Liver (tissue), 9 donors: ENCODE data around the gene CCDC85A. TPM values are rescaled to one million over a fixed set of nuclear protein-coding genes. Genes with fewer than 3 reads are reported as not detected.

Experiments used
- DNase-seq: peaks from one replicate; pipeline ENCODE4 v3.0.0-alpha.2; 2017; ENCODE audit warnings: low spot score
- H3K27ac ChIP-seq, 2 donors: one replicate each; pipeline ENCODE4 v1.7.0; 2013; ENCODE audit warnings: inconsistent platforms in 2 of 2, low read length in 2 of 2, control low read depth in 1 of 2, low read depth in 1 of 2, mild to moderate bottlenecking in 1 of 2
- H3K27me3 ChIP-seq, 4 donors: one replicate each; pipeline versions ENCODE4 v1.6.1 to v1.7.0; 2013; ENCODE audit warnings: low read length in 3 of 4, inconsistent platforms in 1 of 4, mild to moderate bottlenecking in 1 of 4, moderate library complexity in 1 of 4; ENCODE audit not compliant: control insufficient read depth in 4 of 4, insufficient read depth in 4 of 4
- H3K36me3 ChIP-seq, 4 donors: one replicate each; pipeline versions ENCODE4 v1.6.1 to v1.7.0; 2013; ENCODE audit warnings: low read length in 3 of 4, mild to moderate bottlenecking in 3 of 4, low read depth in 1 of 4, moderate library complexity in 1 of 4; ENCODE audit not compliant: control insufficient read depth in 4 of 4, insufficient read depth in 3 of 4
- H3K4me1 ChIP-seq, 4 donors: one replicate each; pipeline versions ENCODE4 v1.6.1 to v1.7.0; 2013; ENCODE audit warnings: low read length in 3 of 4, mild to moderate bottlenecking in 3 of 4, moderate library complexity in 1 of 4; ENCODE audit not compliant: control insufficient read depth in 4 of 4, insufficient read depth in 4 of 4
- H3K4me3 ChIP-seq, 3 donors: one replicate each; pipeline versions ENCODE4 v1.6.1 to v1.7.0; 2013; ENCODE audit warnings: low read length in 3 of 3, control low read depth in 1 of 3, low read depth in 1 of 3, mild to moderate bottlenecking in 1 of 3
- H3K9ac ChIP-seq, 2 donors: one replicate each; pipeline ENCODE4 v1.7.0; 2013; ENCODE audit warnings: low read length in 2 of 2, mild to moderate bottlenecking in 2 of 2, moderate library complexity in 2 of 2, control low read depth in 1 of 2, low read depth in 1 of 2
- H3K9me3 ChIP-seq, 4 donors: one replicate each; pipeline versions ENCODE4 v1.6.1 to v1.7.0; 2013; ENCODE audit warnings: low read length in 3 of 4; ENCODE audit not compliant: control insufficient read depth in 4 of 4
- EGR1 ChIP-seq, 2 donors: IDR thresholded peaks; 2 replicates each; pipeline ENCODE4 v1.6.1; 2016 to 2018; ENCODE audit warnings: antibody characterized with exemption in 2 of 2, low read depth in 2 of 2
- FOXA1 ChIP-seq: IDR thresholded peaks from 2 replicates; pipeline ENCODE4 v1.6.1; 2016; ENCODE audit warnings: antibody characterized with exemption
- FOXA2 ChIP-seq: IDR thresholded peaks from 2 replicates; pipeline ENCODE4 v1.6.1; 2016; ENCODE audit warnings: antibody characterized with exemption
- GABPA ChIP-seq, 2 donors: IDR thresholded peaks in 1 of 2; conservative IDR thresholded peaks in 1 of 2; 2 replicates each; pipeline ENCODE4 v1.6.1; 2016; ENCODE audit warnings: antibody characterized with exemption in 2 of 2, mild to moderate bottlenecking in 1 of 2, moderate library complexity in 1 of 2
- HNF4A ChIP-seq, 2 donors: conservative IDR thresholded peaks; 2 replicates each; pipeline ENCODE4 v1.6.1; 2016; ENCODE audit warnings: antibody characterized with exemption in 2 of 2, mild to moderate bottlenecking in 2 of 2
- HNF4G ChIP-seq: IDR thresholded peaks from 2 replicates; pipeline ENCODE4 v1.6.1; 2016; ENCODE audit warnings: antibody characterized with exemption
- JUND ChIP-seq, 2 donors: IDR thresholded peaks; 2 replicates each; pipeline ENCODE4 v1.6.1; 2016; ENCODE audit warnings: antibody characterized with exemption in 2 of 2
- NR2F2 ChIP-seq: IDR thresholded peaks from 2 replicates; pipeline ENCODE4 v1.6.1; 2016; ENCODE audit warnings: antibody characterized with exemption
- RAD21 ChIP-seq, 2 donors: IDR thresholded peaks; 2 replicates each; pipeline ENCODE4 v1.6.1; 2016; ENCODE audit warnings: antibody characterized with exemption in 2 of 2, mild to moderate bottlenecking in 2 of 2
- RXRA ChIP-seq, 2 donors: IDR thresholded peaks; 2 replicates each; pipeline ENCODE4 v1.6.1; 2017 to 2018; ENCODE audit warnings: antibody characterized with exemption in 2 of 2, mild to moderate bottlenecking in 1 of 2
- SP1 ChIP-seq: IDR thresholded peaks from 2 replicates; pipeline ENCODE4 v1.6.1; 2018; ENCODE audit warnings: antibody characterized with exemption, mild to moderate bottlenecking
- TAF1 ChIP-seq: conservative IDR thresholded peaks from 2 replicates; pipeline ENCODE4 v1.6.1; 2016; ENCODE audit warnings: antibody characterized with exemption, mild to moderate bottlenecking
- YY1 ChIP-seq: IDR thresholded peaks from 2 replicates; pipeline ENCODE4 v1.6.1; 2016; ENCODE audit warnings: antibody characterized with exemption, mild to moderate bottlenecking
- WGBS: extraction: QIAGEN DNeasy Blood & Tissue Kit; methylation state at CpG from one replicate; pipeline ENCODE4 v1.1.7; 2013; 5-methylcytosine and 5-hydroxymethylcytosine counted together
- polyA plus RNA-seq, 2 donors: library from polyadenylated mRNA; stranded (reverse) in 1 of 2; unstranded in 1 of 2; fragments of 200-250 nt in 1 of 2; fragments of >200 nt in 1 of 2; fragmentation: Nextera tagmentation in 1 of 2; extraction: Ambion mirVana in 1 of 2; gene quantifications; one replicate each; pipeline versions ENCODE4 v1.2.1 to v1.2.3, GENCODE V29; 2013 to 2015
- total RNA-seq, 2 donors: library from RNA; depleted of rRNA; stranded (reverse); fragments of >200 nt; gene quantifications; one replicate each; pipeline ENCODE4 v1.2.3, GENCODE V29; 2014
- TF ChIP-seq, protein P1 (sequence below): IDR thresholded peaks from 2 replicates; pipeline ENCODE4 v1.6.1; 2016; ENCODE audit warnings: antibody characterized with exemption, mild to moderate bottlenecking
- TF ChIP-seq, protein P2 (sequence below): IDR thresholded peaks from 2 replicates; pipeline ENCODE4 v1.6.1; 2016; ENCODE audit warnings: antibody characterized with exemption
- TF ChIP-seq, protein P3 (sequence below): IDR thresholded peaks from 2 replicates; pipeline ENCODE4 v1.6.1; 2016; ENCODE audit warnings: antibody characterized with exemption
- TF ChIP-seq, protein P4 (sequence below): IDR thresholded peaks from 2 replicates; pipeline ENCODE4 v1.6.1; 2016; ENCODE audit warnings: antibody characterized with exemption
- TF ChIP-seq, protein P5 (sequence below): fragments of 150-350 bp; IDR thresholded peaks from 2 replicates; pipeline ENCODE4 v1.5.1; 2017; ENCODE audit warnings: improper control_type of control experiment, low read depth, low read length; ENCODE audit not compliant: missing input control
- donor health status: healthy.
- donor health status: healthy.
- donor health status: healthy.
- donor health status: healthy.
- donor health status: healthy.

CCDC85A gene
- total and polyA plus RNA-seq, 4 donors, result 0.05 to 0.17 (median 0.10) TPM

DNA sequence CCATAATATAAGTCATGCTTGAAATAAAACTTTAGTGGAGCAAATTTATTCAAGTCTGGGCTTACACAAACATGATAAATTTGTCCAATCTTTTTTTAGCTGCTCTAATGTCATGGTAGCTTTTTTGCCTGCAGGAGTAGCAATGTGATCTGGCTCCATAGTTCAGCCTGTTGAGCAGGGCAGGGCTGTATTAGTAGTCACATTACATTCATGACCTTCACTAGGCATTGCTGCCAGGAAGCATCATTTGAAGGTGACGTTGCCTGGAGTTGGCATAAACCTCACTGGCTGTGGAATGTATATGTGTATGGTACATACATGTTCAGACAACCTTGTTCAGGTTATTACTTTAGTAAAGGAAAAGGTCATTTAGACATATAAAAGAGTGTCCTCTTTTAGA is 76.6 kb downstream of the CCDC85A start:
- H3K27me3 ChIP-seq, result no peaks in the 10 kb centered on the region
- 62% methylated on average over 1 of the region's 1 CpG for WGBS
- no peak for DNase-seq
- no peaks in the 10 kb centered on the region for H3K9me3 ChIP-seq
- H3K4me3 ChIP-seq, result no peak overlapping the region
- no peaks in the 10 kb centered on the region for H3K36me3 ChIP-seq
- no peak overlapping the region for H3K9ac ChIP-seq
- no peaks in the 10 kb centered on the region for H3K4me1 ChIP-seq
- no peak overlapping the region for H3K27ac ChIP-seq
- TF ChIP-seq RXRA (IDR thresholded peaks at IDR 0.05) (no peak), EGR1 (IDR thresholded peaks at IDR 0.05; ENCODE audit: low read depth in 2 of 2) (no peak), GABPA (IDR thresholded peaks at IDR 0.05 in 1 of 2, conservative IDR thresholded peaks at IDR 0.05 in 1 of 2) (no peak), JUND (IDR thresholded peaks at IDR 0.05) (no peak), RAD21 (IDR thresholded peaks at IDR 0.05) (no peak), HNF4A (conservative IDR thresholded peaks at IDR 0.05) (no peak), HNF4G (no peak), SP1 (no peak), FOXA2 (no peak), YY1 (no peak), NR2F2 (no peak), TAF1 (no peak), FOXA1 (no peak)
- TF ChIP-seq, protein P1, sequence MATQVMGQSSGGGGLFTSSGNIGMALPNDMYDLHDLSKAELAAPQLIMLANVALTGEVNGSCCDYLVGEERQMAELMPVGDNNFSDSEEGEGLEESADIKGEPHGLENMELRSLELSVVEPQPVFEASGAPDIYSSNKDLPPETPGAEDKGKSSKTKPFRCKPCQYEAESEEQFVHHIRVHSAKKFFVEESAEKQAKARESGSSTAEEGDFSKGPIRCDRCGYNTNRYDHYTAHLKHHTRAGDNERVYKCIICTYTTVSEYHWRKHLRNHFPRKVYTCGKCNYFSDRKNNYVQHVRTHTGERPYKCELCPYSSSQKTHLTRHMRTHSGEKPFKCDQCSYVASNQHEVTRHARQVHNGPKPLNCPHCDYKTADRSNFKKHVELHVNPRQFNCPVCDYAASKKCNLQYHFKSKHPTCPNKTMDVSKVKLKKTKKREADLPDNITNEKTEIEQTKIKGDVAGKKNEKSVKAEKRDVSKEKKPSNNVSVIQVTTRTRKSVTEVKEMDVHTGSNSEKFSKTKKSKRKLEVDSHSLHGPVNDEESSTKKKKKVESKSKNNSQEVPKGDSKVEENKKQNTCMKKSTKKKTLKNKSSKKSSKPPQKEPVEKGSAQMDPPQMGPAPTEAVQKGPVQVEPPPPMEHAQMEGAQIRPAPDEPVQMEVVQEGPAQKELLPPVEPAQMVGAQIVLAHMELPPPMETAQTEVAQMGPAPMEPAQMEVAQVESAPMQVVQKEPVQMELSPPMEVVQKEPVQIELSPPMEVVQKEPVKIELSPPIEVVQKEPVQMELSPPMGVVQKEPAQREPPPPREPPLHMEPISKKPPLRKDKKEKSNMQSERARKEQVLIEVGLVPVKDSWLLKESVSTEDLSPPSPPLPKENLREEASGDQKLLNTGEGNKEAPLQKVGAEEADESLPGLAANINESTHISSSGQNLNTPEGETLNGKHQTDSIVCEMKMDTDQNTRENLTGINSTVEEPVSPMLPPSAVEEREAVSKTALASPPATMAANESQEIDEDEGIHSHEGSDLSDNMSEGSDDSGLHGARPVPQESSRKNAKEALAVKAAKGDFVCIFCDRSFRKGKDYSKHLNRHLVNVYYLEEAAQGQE, result no peak
- TF ChIP-seq, protein P2, sequence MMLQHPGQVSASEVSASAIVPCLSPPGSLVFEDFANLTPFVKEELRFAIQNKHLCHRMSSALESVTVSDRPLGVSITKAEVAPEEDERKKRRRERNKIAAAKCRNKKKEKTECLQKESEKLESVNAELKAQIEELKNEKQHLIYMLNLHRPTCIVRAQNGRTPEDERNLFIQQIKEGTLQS, result no peak
- TF ChIP-seq, protein P3, sequence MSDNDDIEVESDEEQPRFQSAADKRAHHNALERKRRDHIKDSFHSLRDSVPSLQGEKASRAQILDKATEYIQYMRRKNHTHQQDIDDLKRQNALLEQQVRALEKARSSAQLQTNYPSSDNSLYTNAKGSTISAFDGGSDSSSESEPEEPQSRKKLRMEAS, result no peak
- TF ChIP-seq, protein P4, sequence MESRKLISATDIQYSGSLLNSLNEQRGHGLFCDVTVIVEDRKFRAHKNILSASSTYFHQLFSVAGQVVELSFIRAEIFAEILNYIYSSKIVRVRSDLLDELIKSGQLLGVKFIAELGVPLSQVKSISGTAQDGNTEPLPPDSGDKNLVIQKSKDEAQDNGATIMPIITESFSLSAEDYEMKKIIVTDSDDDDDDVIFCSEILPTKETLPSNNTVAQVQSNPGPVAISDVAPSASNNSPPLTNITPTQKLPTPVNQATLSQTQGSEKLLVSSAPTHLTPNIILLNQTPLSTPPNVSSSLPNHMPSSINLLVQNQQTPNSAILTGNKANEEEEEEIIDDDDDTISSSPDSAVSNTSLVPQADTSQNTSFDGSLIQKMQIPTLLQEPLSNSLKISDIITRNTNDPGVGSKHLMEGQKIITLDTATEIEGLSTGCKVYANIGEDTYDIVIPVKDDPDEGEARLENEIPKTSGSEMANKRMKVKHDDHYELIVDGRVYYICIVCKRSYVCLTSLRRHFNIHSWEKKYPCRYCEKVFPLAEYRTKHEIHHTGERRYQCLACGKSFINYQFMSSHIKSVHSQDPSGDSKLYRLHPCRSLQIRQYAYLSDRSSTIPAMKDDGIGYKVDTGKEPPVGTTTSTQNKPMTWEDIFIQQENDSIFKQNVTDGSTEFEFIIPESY, result no peak

DNA sequence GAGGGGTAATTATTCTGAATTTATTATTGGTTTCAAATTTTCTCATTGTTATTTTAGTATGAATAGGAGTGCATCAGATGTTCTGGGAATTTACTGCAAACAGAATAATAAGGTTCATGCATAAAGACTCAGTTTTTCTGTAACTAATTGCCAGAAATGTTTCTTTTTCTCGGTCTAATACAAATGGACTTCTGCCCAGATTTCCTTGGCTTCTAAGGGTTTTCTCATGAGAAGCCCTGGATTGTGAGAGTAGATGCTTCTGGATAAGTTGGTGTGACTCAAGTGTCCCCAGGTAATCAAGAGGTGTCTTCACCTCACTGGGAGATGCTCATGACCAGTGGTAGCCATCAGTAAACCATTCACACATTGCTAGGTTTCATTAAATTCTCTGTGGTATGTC is 78.5 kb downstream of the CCDC85A start:
- Histone ChIP-seq H3K9ac (no peak overlapping the region), H3K27ac (no peak overlapping the region), H3K36me3 (no peaks in the 10 kb centered on the region), H3K27me3 (no peaks in the 10 kb centered on the region), H3K9me3 (no peaks in the 10 kb centered on the region), H3K4me1 (no peaks in the 10 kb centered on the region), H3K4me3 (no peak overlapping the region)
- 80% methylated on average over 1 of the region's 1 CpG for WGBS
- no peak for DNase-seq
- TF ChIP-seq, protein P1, result no peak
- TF ChIP-seq SP1 (no peak), FOXA1 (no peak), JUND (IDR thresholded peaks at IDR 0.05) (no peak), TAF1 (no peak), RXRA (IDR thresholded peaks at IDR 0.05) (no peak), RAD21 (IDR thresholded peaks at IDR 0.05) (no peak), NR2F2 (no peak), FOXA2 (no peak), YY1 (no peak)
- TF ChIP-seq, protein P4, result no peak
- TF ChIP-seq, protein P2, result no peak
- TF ChIP-seq, protein P5, sequence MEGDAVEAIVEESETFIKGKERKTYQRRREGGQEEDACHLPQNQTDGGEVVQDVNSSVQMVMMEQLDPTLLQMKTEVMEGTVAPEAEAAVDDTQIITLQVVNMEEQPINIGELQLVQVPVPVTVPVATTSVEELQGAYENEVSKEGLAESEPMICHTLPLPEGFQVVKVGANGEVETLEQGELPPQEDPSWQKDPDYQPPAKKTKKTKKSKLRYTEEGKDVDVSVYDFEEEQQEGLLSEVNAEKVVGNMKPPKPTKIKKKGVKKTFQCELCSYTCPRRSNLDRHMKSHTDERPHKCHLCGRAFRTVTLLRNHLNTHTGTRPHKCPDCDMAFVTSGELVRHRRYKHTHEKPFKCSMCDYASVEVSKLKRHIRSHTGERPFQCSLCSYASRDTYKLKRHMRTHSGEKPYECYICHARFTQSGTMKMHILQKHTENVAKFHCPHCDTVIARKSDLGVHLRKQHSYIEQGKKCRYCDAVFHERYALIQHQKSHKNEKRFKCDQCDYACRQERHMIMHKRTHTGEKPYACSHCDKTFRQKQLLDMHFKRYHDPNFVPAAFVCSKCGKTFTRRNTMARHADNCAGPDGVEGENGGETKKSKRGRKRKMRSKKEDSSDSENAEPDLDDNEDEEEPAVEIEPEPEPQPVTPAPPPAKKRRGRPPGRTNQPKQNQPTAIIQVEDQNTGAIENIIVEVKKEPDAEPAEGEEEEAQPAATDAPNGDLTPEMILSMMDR, result no peak
